NCI-H1417 treated with DMSO at 0.1 percent for 48 hours (cell line): ENCODE measurements around the gene SLC25A13.
"Not testable (repeated sequence)": the region's sequence is repeated elsewhere in the genome, so short reads cannot be mapped to it uniquely, and the experiment has no call there.

Experiments used
- DNase-seq: peaks from one replicate; lab custom pipeline; 2025; lab: John Stamatoyannopoulos, UW

The SLC25A13 gene

GRCh38 chr7:96321658-96322372 lies at the start of gene SLC25A13:
Gene SLC25A13, minus strand, starts transcription at chr7:96322098. Its CDS starts 142 bp downstream, at chr7:96321956.
- peak; percentile 33 for DNase-seq

GRCh38 chr7:96365916-96366315 lies 44.0 kb upstream of the SLC25A13 start:
- not testable (repeated sequence) for DNase-seq

- DNase-seq: no peak
Observed at GRCh38 chr7:96361116-96361857, 39.4 kb upstream of the SLC25A13 start.

GRCh38 chr7:96359876-96360275 lies 38.0 kb upstream of the SLC25A13 start:
- no peak for DNase-seq

GRCh38 chr7:96358236-96358971 lies 36.5 kb upstream of the SLC25A13 start:
- DNase-seq: not testable (repeated sequence)

- no peak for DNase-seq
Observed at GRCh38 chr7:96355990-96356506, 34.1 kb upstream of the SLC25A13 start.

- DNase-seq: no peak
Observed at GRCh38 chr7:96354881-96355280, 33.0 kb upstream of the SLC25A13 start.

GRCh38 chr7:96349572-96349971 lies 27.7 kb upstream of the SLC25A13 start:
- no peak for DNase-seq

- DNase-seq: no peak
Observed at GRCh38 chr7:96347471-96347870, 25.6 kb upstream of the SLC25A13 start.

GRCh38 chr7:96346293-96346953 lies 24.5 kb upstream of the SLC25A13 start:
- no peak for DNase-seq

- no peak for DNase-seq
Observed at GRCh38 chr7:96344236-96344635, 22.3 kb upstream of the SLC25A13 start.

- no peak for DNase-seq
Observed at GRCh38 chr7:96342049-96342448, 20.2 kb upstream of the SLC25A13 start.

- DNase-seq: no peak
Observed at GRCh38 chr7:96337519-96337918, 15.6 kb upstream of the SLC25A13 start.

- DNase-seq: no peak
Observed at GRCh38 chr7:96332325-96332724, 10.4 kb upstream of the SLC25A13 start.

- no peak for DNase-seq
Observed at GRCh38 chr7:96331775-96332174, 9.9 kb upstream of the SLC25A13 start.

GRCh38 chr7:96331233-96331632 lies 9.3 kb upstream of the SLC25A13 start:
- DNase-seq: no peak

GRCh38 chr7:96330193-96330592 lies 8.3 kb upstream of the SLC25A13 start:
- no peak for DNase-seq

- no peak for DNase-seq
Observed at GRCh38 chr7:96329241-96329640, 7.3 kb upstream of the SLC25A13 start.

GRCh38 chr7:96328016-96328415 lies 6.1 kb upstream of the SLC25A13 start:
- DNase-seq: no peak

- DNase-seq: no peak
Observed at GRCh38 chr7:96327429-96327828, 5.5 kb upstream of the SLC25A13 start.

GRCh38 chr7:96326752-96327151 lies 4.9 kb upstream of the SLC25A13 start:
- not testable (repeated sequence) for DNase-seq
